Sigmoid colon (tissue), 3 donors: Measurements from ENCODE around the gene FBXO17.

Experiments
- POLR2A ChIP-seq, 2 donors: fragments of 450-650 bp; IDR thresholded peaks; one replicate each; pipeline ENCODE4 v1.6.1; 2016; ENCODE audit warnings: antibody characterized with exemption in 2 of 2, mild to moderate bottlenecking in 2 of 2, moderate library complexity in 2 of 2
- TF ChIP-seq, protein P1 (sequence below), 4 experiments: fragments of 450-650 bp in 3 of 4; fragments of 200-600 bp in 1 of 4; IDR thresholded peaks; one replicate each; pipeline ENCODE4 v1.5.1; 2016 to 2019; ENCODE audit warnings: antibody characterized with exemption in 4 of 4, mild to moderate bottlenecking in 3 of 4, moderate library complexity in 2 of 4

- TF ChIP-seq, protein P1, sequence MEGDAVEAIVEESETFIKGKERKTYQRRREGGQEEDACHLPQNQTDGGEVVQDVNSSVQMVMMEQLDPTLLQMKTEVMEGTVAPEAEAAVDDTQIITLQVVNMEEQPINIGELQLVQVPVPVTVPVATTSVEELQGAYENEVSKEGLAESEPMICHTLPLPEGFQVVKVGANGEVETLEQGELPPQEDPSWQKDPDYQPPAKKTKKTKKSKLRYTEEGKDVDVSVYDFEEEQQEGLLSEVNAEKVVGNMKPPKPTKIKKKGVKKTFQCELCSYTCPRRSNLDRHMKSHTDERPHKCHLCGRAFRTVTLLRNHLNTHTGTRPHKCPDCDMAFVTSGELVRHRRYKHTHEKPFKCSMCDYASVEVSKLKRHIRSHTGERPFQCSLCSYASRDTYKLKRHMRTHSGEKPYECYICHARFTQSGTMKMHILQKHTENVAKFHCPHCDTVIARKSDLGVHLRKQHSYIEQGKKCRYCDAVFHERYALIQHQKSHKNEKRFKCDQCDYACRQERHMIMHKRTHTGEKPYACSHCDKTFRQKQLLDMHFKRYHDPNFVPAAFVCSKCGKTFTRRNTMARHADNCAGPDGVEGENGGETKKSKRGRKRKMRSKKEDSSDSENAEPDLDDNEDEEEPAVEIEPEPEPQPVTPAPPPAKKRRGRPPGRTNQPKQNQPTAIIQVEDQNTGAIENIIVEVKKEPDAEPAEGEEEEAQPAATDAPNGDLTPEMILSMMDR (IDR thresholded peaks at IDR 0.05): no peak
- TF ChIP-seq POLR2A (IDR thresholded peaks at IDR 0.05): no peak
Observed at GRCh38 chr19:38946229-38947010, 29.1 kb downstream of the FBXO17 start.
